ENCODE results near the gene MAN1A1.

- peak in 1 of 4 donors; percentile 10 for TF ChIP-seq CTCF (IDR thresholded peaks at IDR 0.05)
- no peak for TF ChIP-seq POLR2A (IDR thresholded peaks at IDR 0.05)
Measured at GRCh38 chr6:119284861-119285521, 64.6 kb downstream of the MAN1A1 start.

Data from right lobe of liver (tissue), 4 donors.